Islet of Langerhans (tissue), 1 donor: Measurements from ENCODE around the gene SGSM1.
A peak's percentile ranks its signal among the peaks of the same experiment; 100 is the strongest.
"Not testable (repeated sequence)": the region's sequence is repeated elsewhere in the genome, so short reads cannot be mapped to it uniquely, and the experiment has no call there.

ENCODE experiments used
- FAIRE-seq: peaks from one replicate; lab custom pipeline; 2011; peaks lifted over from hg19 to GRCh38; lab: Jason Lieb, UNC

Gene SGSM1

DNA sequence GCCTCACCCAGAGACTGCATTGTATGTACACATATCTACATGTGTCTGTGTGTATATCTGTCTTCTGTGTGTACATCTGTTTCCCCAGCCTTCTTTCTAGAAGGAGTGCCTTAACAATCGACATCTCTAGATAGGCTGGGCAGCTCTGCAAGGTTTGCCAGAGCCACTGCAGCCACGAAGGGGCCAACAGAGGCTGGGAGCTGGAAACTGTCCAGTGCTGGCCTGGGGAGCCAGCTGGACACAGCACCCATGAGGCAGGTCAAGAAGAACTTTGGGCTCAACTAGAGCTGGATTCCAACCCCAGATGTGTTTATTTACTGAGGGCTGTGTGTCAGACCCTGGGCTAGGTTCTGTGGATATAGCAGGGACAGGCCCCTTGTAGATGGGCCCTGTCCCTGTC lies 3.3 kb downstream of the SGSM1 start:
- FAIRE-seq: no peak

DNA sequence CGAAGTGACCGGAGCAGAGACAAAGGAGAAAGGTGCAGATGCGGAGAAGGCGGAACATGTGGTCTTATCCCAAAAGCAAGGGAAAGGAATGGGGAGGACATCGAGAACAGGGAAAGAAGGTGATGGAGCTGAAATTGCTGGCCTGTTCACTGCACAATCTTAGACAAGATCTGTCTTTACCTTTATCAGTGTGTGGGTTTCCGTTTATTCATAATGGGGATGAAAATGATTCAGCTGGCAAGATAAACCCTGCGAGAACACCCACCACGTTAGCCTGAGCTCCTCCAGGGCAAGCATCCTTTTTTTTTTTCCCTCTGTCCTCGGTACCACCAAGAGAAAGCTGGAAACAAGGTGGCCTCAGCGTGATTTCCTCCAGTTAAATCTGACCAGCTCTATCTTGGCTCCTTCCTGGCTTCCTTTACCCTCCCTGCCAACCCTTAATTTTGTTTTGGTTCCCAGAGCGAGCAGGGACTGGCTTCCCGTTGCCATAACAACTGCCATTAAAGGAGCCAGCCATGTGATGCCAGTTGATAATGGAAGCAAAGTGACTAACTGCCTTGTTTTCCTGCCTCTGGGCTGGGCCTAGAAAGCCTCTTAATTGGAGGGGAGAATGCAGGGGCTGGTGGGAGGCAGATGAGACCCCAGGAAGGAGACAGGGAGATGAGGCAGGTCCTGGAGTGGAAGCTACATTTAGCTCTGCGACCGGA lies 4.2 kb downstream of the SGSM1 start:
- FAIRE-seq: no peak

DNA sequence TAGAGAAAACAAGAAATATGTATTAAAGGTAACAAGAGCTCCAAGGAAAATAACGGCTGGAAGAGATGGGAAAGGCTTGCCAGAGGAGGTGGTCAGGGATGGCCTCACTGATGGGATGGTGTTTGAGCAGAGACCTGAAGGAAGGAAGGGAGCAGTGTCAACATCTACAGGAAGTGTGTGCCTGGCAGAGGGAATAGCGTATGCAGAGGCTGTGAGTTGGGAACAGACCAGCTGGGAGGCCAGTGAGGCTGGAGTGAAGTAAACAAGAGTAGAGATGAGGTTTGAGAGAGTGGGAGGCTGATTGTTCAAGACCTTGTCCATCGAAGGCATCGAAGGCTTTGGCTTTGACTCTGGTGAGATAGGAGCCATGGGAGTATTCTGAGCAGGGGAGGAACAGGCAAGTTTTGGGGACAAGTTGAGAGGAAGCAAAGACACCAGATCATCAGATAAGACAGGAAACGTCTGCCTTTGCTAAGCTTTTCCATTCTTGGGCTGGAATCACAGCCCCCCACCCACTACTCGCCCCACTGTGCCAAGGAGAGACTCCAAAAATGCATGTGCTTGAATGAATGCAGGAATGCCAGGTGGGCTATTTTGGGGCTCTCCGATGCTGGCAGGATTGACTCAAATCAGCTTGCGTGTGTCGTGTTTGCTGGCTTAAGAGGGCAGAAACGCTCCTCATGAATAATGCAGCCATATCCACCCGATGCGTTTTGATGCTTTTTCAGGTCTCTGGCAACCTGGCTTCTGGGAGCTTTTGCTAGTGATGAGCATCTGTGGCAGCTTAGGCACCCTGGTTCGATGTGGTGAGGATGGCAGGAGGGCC lies 7.2 kb downstream of the SGSM1 start:
- no peak for FAIRE-seq

DNA sequence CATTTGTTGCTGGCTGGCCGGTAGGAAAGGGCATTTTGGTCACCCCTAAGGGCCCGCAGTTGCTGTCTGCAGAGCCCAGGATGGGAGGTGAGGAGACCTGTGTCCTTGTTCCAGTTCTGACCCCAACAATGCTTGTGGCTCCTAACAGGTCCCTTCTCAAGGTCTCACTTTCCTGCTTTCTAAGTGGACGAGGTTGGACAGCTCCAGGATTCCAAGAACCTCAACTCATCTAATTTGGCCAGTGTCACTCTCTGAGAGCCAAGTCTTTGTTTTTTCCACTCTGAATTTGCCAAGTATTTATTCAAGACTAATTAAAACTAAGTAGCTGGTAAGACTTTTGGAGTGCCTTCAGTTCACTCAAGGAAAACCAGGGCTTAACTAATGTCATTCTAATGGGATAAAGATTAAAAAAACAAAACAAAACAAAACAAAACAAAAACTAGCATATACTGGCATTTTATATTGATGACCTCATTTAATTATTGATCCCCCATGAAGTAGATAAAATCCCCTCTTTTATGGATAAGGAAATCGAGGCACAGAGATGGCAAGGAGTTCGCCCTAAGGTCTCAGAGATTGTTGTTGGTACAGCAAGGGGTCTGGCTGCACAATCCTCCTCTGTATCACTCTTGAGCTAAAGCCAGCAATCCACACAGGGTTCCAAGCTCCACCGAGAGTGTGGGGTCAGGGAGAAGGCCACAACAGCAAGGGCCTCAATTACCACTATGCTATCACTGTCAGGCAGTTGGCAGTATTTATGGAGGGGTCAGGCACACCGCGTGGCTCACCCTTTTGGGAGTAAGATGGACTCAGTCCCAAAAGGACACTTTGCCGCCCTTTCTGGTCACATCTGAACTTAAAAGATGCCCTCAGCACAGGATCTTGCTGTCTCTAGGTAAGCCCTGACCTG lies 8.1 kb downstream of the SGSM1 start:
- FAIRE-seq: no peak

DNA sequence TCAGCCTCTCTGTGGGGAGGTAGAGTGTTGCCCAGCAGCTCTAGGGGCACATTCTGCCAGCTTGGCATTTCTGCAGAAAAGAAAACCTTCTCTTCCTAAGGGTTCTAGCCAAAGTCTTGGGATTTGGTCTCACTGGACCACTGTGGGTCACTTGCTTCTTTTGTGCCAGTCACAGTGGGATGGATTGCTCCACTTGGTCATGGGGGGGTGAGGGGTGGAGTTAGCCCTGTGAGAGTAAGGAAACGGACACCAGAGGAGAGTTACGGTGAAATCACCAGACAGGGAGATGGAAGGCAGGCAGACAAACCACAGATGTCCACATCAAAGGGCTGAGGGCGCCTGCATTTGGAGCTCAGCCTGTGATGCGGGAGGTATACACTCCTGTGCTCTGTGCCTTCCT lies 10.8 kb downstream of the SGSM1 start:
- FAIRE-seq: no peak

DNA sequence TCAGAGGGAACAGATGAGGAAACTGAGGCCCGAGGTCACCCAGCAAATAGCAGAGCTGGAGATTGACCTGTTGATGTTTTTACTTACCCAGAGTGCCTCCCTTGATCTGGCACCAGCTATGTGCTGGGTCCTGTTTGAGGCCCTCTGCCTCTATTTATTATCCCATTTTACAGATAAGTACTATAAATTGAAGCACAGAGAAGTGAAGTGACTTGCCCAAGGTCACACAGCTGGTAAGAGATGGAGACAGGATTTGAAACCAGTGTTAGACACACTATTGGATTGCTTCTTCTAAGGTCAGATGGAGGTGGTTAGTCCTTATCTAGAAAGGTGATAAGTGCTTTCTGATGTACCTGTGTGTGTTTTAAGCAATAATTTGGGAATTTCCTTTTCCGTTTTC lies 13.5 kb downstream of the SGSM1 start:
- FAIRE-seq: peak; percentile 13

DNA sequence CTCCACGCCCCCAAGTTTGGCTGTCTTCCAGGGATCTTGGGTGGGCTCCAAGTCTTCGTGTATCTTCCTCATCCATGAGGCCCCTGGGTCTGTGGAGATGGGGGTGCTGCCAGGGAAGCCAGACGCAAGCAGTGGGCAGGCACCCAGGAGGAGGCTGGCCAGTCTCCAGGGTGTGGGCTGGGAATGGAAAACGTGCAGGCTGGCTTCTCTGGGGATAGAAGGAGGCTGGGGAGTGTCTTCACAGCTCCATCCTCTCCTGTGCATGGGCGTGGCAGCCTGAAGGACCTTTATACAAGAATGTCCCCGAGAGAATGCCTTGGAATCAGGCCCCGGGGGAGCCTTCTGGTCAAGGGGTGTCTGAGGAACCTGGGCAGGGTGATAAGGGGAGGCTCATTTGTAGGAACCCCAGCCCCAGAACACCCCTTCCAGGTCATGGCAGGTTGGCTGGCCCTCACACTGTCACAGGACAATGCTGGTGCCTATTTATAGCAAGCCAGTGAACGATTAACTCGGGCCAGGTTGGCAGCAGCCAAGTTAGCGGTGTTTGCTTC lies 14.0 kb downstream of the SGSM1 start:
- peak; percentile 81 for FAIRE-seq

DNA sequence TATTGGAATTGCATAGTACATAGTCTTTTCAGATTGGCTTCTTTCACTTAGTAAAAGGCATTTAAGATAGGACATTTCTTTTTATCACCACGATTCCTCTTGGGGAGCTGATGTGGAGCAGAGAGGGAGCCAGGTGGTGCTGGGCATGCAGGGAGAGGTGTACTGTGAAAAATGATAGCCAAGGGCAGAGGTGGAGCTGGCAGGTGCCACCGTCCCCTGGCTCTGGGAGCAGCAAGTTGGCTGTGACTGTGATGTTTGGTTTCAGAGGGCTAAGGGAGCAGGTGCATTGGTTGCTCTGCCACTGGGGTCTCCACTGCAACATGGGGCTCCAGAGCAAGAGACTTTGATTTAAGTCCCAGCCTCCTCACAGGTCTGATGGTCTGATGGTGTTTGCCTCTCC lies 16.5 kb downstream of the SGSM1 start:
- FAIRE-seq: no peak

DNA sequence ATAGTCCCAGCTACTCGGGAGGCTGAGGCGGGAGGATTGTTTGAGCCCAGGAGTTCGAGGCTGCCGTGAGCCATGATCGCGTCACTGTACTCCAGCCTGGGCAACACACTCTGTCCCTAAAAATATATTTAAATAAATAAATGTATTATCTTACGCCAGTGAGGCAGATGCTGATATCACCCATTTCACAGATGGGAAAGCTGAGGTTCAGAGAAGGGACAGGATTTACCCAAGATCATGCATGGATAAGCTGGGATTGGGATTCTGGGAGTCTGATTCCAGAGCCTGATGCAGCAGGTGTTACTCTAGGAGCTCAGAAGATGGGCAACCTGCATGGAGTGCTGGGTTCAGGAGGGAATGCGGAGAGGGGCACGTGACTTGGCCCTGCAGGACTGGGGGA lies 17.8 kb downstream of the SGSM1 start:
- no peak for FAIRE-seq

DNA sequence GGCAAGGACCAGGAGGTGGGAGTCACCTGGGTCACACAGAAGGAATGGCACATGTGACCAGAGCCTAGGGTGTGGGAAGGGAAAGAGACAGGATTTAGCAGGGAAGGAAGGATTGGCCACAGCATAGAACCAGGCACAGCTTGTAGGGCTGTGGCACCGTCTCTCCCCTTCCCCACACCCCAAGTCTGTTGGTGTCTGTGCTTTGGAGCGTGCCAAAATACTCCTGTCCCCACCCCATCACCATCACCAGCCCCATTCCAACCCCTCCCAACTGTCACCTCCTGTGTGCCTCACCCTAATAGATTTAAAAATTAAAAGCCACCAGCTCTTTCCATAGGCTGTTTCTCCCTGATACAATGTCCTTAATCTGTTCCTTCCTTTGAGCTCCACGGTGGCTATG lies 18.2 kb downstream of the SGSM1 start:
- FAIRE-seq: no peak

DNA sequence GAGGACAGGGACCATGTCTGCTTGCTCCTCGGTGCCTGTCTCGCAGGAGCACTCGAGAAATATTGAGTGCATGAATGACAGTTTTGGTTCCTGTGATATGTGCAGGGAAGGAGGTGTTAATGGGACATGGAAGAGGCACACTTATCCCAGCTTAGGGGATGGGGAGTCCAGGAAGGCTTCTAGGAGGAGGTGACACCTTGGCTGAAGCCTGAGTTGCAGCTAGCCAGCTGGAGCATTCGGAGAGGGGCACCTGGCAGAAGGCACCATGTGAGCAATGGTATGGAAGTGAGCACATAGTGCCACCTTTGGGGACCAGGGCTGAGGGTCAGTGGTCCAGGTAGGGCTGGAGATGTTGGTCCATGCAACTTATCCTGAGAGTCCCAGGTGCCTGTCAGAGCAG lies 18.9 kb downstream of the SGSM1 start:
- FAIRE-seq: no peak

DNA sequence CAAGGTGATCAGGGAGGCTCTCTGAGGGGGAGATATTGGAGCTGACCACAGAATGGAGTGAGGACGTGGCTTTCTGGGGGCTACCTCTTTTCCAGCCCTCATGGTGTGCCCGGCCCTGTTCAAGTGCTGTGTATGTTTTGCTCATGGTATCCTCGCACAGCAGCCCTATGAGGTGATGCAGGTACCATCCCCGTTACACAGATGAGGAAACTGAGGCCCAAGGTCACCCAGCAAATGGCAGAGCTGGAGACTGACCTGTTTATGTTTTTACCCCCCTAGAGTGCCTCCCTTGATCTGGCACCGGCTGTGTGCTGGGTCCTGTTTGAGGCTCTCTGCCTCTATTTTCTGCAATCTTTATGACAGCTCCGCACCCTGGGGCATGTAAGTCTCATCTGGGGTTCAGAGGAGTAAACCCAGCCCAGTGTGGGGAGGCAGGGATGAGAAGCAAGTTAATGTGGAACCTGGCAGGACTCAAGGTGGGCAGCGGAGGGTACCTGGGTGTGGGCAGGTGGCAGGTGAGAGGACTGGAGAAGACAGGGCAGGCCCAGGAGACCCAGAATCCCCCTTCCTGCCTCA lies 20.8 kb downstream of the SGSM1 start:
- no peak for FAIRE-seq

DNA sequence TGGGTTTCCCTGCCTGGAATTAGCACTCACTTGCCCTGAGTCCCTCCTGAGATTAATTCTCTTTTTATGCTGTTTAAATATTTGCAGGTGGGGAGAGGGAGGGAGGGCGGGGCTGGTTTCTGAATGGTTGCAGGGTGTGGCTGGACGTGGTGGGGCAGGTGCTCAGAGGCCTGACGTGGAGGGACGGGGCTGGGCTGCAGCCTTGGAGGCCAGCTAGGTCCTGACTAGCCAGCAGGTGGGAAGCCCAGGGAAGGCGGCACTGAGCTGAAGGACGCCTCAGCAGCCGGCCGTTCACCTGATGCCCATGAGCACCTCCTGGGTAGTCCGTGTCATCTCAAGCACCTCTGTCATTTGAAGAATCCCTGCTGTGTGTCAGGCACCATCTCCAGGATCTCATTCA lies 21.3 kb downstream of the SGSM1 start:
- FAIRE-seq: no peak

DNA sequence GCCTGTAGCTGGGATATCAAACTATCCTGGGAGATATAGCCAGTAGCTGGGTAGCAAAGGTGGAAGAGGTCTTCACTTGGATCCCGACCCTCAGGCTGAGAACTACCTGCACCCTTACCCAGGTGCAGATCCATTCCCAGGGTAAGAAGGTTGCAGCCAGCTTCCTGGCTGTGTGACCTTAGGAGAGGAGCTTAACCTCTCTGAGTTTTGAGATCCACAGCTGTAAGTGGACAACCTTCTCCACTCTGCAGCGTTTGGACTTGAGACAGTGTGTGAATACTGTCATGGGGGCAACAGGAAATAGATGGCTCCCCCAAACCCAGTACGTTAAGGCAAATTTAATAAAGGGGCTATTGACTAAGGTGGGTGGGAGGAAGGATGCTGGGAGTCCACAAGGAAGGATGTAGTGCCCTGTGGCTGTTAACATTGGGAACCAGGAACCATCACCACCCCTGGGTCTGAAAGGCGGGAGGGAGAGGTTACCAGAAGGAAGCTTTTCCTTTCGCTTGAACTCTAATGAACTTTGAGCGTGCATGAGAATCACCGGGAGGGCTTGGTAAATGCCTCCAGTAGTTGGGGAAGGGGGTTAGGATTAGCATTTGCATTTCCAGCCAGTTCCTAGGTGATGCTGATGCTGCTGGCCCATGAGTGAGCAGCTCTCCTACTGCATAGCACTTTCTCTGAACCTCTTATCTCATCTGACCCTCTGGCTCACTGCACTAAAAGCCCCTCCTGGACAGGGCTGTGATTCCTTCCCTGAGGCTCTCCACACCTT lies 24.4 kb downstream of the SGSM1 start:
- FAIRE-seq: no peak

DNA sequence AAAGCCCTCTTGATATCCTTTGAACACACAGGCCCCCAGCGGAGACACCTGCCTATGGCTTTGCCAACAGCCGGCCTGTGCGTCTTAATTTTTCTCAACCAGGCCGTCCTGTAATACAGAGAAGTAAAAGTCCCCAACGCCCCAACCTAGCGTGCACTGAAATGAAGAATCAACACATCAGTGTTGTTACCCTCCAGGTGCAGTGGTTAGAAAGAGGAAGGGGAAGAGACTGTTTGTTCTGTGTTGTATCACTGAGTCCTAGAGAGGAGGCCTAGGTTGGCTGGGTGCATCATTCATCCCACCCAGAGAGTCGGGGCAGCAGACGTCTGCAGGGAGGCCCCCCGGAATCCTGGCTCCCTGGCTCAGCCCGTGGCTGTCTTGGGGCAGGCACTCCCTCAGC lies 25.7 kb downstream of the SGSM1 start:
- FAIRE-seq: no peak

DNA sequence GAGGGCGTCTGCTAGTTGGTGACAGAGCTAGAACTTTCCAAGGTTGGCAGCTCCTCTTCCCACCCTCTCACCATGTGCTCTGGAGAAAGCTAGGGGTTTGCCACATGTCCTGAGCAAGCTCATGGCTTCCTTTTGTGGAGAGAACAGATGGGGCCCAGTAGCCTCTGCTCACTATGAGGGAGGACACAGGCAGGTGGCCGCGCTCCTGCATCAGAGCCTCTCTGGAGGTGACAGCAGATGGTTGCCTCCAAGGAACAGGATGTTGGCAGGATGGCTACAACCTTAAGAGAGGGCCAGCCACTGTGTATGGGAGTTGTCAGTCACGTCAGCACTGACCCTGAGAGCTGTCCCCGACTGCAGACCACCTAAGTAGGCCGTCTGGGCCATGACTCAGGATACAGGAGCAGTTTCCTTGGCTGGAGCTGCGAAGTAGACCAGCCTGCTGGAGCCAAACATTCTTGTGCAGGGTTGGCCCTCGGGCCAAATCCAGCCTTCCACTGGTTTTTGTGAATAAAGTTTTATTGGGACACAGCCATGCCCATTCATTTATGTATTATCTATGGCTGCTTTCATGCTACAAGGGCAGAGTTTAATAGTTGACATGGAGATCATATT lies 28.0 kb downstream of the SGSM1 start:
- no peak for FAIRE-seq

DNA sequence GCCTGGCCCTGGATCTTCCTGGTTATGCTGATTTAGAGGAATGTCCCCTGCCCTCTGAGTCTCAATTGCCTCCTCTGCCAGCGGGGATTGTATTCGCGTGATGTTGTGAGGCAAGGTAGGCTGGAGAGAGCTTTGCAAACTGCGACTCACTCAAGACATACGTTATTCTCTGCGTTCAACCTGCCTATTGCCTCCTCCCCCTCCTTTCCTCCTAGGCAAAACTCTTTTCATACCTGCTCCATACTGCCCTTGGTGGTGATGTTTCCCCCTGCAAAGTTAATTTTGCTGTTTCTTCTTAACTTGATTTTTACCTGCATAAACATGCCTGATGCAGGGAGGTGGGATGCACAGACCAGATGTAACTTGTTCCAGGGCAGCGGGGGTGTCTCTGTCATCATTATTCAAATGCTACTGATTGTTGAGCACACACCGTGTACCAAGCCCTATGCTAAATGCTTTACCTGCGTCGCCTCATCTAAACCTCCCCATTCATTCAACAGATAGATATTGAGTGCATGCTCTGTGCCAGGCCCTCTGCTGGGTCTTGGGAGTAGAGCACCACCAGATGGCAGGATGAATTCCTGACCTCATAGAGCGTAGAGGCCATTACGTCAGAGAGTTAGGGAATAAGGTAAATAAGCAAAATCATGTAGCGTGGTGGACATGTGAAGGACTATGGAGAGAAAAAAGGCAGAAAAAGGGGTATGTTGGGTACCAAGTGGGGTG lies 29.0 kb downstream of the SGSM1 start:
- FAIRE-seq: no peak

DNA sequence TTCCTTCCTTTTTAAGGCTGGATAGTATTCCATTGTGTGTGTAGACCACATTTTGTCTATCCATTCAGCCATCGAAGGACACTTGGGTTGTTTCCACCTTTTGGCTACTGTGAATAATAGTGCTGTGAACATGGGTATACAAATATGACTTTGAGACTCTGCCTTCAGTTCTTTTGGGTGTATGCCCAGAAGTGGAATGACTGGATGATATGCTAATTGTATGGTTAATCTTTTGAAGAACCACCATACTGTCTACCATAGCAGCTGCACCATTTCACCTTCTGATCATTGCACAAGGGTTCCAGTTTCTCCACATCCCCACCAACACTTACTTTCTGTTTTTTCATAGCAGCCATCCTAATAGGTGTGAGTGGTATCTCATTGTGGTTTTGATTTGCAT lies 30.3 kb downstream of the SGSM1 start:
- FAIRE-seq: peak; percentile 85

DNA sequence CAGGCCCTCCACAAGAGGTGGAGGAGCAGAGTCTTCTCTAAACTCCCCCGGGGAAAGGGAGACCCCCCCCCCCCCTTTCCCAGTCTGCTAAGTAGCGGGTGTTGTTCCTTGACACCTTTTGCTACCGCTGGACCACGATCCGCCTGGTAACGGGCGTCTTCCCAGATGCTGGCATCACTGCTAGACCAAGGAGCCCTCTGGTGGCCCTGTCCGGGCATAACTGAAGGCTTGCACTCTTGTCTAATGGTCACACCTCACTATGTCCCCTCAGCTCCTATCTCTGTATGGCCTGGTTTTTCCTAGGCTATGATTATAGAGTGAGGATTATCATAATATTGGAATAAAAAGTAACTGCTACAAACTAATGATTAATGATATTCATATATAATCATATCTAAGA lies 31.5 kb downstream of the SGSM1 start:
- not testable (repeated sequence) for FAIRE-seq

DNA sequence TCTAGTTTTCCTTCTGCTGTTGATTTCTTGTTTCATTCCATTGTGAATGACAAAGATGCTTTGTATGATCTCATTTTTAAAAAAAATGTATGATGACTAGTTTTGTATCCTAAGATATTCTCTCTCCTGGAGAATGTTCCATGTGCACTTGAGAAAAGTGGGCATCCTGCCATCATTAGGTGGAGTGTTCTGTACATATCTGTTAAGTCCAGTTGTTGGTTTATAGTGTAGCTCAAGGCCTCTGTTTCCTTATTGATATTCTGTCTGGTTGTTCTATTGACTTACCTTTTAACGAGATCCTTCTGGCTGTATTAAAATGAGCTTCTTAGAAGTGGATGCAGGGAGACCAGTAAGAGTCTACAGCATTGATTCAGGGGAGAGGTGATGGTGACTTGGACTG lies 35.2 kb downstream of the SGSM1 start:
- no peak for FAIRE-seq
